Stimulated activated CD4-positive, alpha-beta T cell treated with anti-CD3 and anti-CD28 coated beads, TNF-alpha, amount 100 ng/mL, for 48 hours (primary cell): ENCODE data around the gene ADARB1.

Experiments used
- DNase-seq, 3 donors: peaks; one replicate each; pipeline ENCODE4 v3.0.0-alpha.2; 2020; ENCODE audit warnings: low read depth in 3 of 3

The ADARB1 gene

DNA sequence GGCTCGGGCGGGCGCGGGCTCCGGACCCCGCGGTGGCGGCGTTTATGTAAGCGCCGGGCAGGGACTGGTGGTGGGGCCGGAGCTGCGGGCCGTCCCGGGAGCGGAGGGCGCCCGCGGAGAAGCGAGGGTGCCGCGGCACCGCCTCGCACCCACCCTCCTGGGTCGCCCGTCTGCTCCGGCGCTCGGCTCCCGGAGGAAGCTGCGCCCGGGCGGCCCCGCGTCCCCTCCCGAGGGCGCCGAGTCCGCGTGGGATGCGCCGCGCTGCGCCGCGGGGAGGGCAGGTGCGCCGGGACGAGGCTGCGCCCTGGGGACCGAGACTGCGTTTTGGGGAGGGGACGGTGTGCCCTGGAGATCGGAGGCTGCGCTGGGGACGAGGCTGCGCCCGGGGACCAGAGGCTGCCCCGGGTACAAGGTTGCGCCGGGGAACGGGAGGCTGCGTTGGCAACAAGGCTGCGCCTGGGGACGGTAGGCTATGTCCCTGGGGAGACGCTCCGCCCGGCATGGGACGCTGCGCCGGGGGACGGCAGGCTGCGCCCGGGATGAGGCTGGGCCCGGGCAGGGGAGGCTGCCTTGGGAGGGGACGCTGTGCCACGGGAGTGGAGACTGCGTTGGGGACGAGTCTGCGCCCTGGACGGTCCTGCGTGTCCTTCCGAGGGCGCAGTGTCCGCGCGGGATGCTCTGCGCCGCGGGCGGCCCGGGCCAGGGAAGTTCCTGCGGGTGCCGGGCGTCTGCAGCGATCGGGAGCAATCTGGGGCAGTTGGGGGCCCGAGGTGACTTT, 627 bp downstream of the ADARB1 start:
- DNase-seq = peak in 1 of 3 donors; percentile 26

DNA sequence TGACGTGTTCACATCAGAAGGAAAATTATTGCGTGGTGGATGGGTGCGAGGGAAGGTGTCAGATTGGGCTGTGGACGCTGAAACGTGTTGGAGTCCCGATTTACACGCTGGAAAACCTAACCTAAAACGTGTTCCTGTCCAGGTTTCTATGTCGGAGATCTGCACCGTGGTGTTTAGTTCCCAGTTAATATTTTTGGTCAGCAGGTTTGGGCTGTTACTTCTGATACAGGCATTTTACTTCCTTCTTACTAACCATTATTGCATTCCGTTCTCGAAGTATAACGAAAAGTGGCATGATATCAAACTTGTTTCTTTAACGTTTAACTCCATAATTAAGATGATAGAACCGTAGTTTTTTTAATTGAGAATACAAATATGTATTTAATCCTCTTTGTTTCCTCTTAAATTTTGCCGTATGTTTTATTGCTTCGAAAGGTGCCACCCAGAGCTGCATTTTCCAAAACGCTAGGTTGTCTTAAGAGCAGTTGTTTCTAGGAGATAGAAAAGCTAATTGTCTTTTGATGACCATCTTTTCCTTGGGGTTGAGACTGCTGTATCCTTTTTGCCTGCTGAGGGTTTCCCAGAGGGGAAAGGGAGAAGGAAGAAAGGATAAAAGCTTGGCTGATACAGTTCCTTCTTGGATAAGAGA, 1.3 kb downstream of the ADARB1 start:
- no peak for DNase-seq

DNA sequence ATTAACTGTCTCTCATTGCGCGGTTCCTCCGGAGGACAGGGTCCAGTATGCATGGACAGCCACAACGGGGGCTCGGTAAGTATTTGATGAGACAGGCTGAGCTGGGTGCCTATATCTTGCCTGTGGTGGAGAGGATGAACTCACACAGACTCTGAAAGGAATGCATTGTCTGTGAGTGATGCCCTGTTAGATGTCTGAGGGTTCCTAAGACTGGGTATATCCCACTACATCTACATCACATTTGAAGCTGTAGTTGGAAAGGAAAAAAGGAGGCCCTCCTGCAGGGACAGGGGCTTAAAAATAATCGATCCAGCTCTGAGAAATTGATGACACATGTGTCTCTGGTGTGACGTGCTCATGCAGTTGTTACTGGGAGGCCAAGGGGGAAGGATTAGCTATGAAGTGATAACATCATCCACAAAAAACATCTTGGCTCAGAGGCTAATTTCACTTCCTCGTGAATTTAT, 1.9 kb downstream of the ADARB1 start:
- no peak for DNase-seq

DNA sequence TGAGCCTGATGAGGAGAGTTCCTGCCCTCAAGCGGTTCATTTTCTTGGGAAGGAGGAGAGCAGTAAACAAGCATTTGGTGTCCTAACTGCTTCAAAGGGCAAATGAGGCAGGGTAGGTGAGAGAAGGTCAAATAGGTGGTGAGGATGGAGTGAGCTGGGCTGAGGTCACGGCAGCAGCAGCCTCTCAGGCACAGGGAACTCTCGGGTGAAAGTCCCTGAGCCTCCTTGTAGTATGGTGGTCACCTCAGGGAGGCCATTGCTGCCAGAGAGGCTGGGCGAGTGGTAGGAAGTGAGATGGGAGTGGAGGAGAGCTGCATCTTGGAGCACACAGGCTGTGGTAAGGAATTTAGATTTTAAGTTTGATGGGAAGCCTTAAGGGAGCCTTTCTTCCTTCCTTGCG, 4.0 kb downstream of the ADARB1 start:
- no peak for DNase-seq

DNA sequence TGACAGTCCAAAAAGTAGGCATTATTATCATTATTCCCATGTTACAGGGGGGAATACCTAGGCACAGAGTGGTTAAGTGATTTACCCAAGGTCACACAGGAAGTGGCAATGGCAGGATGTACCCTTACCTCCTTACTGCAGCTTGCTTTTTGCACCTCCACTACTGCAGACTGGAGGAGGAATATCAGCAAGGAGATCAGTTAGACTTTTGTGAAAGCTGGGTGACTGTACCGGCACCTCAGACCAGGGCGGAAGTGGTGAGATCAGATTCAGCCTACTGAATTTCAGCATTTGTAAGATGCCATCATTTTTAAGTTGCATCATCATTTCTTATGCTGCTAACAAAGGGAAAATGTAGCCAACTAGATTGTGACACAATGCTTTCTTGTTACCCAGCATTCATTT, 4.5 kb downstream of the ADARB1 start:
- DNase-seq = peak; percentile 52 to 73 (median 52)

DNA sequence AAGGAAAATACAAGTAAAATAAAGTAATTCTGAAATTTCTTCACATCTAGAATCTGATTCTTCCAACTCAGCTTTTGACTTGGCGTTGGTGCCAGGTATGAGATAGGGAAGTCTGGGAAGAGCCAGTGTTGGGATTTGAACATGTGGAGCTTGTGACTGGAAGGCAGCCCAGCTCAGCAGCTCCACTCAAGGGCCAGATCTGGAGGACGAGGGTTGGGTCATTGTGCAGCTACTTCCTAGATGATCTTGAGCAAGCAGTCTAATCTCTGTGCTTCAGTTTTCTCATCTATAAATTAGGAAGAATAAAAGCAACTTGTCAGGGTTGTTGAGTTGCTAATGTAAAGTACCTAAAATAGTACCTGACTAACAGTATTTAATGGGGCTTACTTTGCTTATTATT, 5.0 kb downstream of the ADARB1 start:
- DNase-seq = no peak

DNA sequence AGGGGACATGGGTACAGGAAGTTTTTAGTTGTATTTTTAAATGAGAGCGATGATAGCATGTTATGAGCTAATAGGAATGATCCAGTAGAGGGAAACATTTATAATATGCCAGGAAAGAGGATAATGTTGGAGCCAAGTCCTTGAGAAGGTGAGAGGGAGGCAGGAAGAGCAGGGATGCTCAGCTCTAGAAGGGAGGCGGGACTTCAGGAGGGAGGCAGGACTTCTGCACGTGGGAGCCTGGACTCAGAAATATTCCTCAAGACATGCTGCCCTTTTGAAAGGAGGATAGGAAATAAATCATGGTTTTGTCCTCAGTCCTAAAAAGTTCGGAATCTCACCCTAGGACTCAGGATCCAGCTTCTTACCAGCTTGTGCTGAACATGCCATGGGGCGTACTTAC, 5.9 kb downstream of the ADARB1 start:
- DNase-seq = no peak

DNA sequence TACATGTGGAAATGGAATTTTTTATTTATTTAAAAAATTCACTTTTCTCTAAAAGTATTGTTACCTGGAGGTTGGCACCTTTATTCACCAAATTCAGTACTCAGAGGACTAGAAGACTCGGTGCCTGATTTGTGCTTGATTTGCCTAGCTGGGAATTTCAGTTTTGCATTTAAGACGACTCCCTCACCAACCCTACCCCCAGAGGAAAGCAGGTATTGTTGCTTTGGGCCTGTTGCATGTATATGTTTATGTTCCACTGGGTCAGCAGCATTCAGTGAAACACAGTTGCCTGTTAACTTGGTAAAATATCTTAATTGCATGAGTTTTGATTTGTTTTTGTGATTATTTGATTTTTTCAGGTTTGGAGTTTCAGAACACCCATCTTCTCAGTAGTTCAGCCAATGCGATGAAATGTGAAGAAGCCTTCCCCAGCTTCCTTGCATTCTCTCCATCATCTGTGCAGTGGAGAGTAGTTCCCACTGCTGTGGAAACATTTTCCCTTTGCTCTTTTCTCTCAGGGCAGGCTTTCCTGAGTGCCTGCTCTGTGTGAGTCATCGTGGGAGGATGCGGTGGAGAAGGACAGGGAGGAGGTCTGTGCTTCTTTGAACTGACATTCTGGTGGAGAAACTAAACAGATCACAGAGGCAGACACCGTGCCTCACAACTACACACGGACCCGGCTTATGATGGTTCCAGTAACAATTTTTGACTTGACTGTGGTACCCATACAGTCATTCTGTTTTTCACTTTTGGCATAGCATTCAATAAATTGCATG, 6.4 kb downstream of the ADARB1 start:
- DNase-seq = peak in 1 of 3 donors; percentile 38

DNA sequence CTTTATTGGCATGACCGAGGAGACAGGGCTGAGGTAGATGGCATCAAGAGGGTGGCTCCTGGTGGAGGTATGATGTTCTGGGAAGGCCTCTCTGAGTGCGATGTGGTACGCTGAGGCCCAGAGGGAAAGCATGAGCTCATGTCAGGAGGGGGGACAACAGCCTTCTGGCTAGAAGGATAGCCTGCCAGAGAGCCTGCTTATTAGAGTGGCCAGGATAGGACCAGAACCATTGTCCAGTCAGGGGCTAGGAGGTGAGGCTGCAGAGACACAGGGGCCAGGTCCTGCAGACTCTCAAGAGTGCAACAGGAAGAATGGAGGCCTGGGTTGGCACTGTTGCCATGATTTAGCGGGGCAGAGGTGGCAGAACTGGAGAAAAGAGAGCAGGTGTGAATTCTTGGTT, 7.3 kb downstream of the ADARB1 start:
- no peak for DNase-seq

DNA sequence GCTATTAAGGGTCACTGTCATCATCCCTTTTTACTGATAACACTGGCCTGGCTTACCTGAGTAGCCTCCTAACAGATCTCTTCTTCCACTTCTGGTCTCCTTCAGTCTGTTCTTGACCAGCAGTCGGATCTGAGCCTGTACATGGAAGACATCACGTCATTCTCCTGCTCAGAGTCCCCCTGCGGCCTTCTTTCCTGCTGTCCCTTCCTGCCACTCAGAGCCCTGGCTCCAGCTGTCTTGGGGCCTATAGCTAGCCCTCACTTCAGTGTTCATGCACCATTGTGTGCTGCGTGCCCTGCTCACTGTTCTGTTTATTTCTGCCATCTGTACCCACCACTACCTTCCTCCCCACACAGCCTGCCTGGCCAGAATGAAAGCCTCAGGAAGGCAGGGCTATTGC, 8.4 kb downstream of the ADARB1 start:
- no peak for DNase-seq

DNA sequence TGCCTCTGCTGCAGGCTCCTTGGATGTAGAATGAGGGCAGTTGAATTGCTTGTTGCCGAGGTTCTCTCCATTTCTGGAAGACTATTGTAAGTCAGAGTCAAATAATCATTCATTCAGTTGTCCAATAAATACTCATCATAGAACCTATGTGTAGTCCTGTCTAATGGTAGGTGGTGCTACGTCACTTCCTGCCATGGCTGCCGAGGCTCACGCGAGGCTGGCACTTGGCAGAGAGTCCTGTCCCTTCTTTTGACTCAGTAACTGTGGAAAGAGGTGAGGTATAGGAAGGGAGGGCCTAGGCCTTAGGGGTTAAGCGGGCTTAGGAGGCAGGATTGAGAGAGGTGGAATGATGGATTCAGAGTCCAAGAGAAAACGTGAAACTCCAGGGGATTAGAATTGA, 9.7 kb downstream of the ADARB1 start:
- DNase-seq = no peak

DNA sequence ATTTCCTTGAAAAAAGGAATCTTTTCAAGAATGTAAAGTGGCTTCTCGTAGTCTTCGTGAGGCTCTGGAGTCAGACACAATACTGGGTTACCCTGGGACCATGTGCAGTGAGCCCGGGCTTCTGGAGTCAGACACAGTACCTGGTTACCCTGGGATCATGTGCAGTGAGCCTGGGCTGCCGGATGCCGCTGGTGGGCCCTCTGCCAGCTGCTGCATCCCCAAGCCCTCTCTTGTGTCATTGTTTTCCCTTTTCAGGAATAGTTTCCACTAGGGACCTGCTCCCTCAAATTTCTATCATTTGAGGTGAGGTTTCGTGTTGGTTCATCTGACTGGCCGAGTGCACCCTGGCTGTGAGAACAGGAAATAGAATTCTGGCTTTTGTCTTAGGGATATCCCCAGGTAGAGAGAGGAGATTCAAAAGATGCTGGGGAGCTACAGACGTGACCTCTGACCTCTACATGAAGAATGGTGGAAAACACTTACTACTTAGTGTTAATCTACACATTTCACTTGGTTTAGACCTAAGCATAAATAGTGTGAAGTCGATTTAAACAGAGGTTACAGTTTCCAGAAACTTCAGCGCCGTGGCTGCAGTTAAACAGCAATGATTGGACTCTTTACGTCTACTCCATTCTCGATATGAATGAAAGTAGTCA, 10.6 kb downstream of the ADARB1 start:
- no peak for DNase-seq

DNA sequence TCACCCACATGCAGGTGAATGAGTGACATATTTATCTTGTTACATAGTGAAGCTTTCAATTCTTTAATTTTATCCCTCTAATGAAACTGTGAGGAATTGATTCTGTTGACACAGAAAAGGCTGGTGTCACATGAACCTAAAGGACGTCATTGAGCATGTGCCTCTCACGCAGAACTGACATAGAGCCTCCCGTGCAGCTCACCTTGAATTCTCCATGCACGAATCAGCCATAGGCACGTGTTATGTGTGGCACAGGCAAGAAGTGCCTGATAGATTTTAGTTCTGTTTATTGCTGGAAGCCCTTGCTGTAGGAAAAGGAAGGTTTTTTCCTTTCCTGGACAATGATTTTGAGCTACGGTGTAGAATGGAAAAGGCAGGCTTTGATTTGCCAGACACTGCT, 11.3 kb downstream of the ADARB1 start:
- DNase-seq = no peak

DNA sequence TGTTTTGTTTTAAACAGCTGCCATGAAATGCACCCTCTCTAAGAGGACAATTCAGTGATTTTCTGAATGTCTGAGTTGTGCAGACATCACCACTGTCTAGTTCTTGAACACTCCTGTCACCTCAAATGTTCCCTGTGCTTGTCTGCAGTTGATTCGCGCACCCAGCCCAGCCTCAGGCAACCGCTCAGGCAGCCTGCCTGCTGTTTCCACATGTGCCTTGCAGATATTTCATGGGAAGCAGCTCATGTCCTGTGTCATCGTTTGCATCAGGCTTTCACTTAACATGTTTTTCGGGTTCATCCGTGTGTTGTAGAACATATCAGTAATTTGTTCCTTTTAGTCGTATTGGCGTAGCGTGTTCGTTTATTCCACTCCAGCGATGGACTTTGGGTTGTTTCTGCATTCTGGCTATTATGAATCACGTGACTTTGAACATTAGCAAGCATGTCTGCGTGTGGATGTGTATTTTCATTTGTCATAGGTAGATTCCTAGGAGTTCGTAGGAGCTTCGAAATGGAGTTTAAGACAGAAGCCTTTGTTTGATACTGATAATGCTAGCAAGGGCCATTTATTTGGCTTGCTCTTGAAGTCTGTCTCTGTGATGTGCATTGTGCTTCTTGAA, 12.1 kb downstream of the ADARB1 start:
- DNase-seq = no peak

DNA sequence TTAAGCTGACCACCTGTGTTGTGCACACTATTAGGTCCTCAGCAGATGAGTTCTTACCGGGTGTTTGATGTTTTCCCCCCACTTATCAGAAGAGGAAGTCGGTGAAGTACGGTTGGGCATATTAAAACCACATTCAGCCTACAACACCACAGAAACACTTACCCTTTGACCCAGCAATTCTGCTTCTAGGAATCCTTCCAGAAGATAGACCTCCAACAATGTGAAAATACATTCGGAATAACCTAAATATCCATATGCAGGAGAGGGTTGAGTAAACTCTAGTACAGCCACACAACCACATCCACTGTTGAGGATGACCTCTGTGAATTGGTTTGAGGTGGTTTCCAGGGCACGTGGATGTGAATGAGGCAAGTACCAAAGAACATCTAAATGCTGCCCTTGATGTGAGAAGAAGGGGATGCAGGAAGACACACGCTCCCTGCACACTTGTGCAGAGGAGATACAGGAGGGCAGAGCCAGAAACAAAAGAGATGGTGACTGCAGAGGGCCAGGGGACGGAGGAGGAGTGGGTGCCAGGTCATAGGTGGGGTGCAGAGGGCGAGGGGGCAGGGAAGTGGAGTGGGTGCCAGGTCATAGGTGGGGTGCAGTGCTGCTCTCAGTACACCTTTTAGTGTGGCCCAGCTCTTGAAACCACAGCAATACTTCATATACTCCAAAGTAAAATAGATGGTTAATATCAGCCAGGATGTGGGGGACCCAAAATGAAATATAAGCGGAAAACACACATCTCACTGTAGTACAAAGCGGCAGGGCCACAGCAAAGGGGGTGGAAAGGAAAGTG, 12.8 kb downstream of the ADARB1 start:
- DNase-seq = no peak

DNA sequence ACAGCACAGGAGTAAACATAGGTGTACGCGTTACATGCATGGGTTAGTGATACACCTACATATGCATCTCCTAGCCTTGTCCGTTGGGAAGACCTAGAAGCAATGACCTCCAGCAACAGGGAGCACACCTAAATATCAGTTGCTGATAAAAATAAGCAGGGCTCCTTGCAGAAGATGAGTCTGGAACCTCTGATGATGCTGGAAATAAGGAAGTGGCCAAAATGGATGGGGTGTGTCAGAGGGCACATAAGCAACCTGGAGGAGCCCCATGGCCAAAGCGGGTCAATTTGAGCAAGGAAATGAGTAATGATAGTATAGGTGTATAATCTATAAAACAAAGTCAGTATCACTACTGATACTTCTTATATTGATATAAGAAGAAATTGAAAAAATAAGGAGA, 13.7 kb downstream of the ADARB1 start:
- DNase-seq = no peak

DNA sequence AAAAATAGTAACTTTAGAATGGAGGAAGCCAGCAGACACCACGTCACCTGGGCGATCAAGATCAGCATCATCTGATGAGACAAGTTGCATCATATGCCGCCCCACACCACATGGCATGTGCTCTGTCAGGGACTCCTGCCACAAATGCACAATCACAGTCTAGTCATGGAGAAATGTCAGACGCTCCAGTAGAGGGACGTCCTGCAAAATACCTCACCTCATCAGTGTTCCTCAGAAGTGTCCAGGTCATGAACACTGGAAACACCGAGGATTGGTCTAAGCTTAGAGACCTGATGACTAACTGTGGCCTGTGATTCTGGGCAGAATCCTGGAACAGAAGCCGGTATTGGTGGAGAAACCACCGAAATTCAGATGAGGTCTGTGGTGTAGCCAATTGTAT, 14.3 kb downstream of the ADARB1 start:
- DNase-seq = no peak

DNA sequence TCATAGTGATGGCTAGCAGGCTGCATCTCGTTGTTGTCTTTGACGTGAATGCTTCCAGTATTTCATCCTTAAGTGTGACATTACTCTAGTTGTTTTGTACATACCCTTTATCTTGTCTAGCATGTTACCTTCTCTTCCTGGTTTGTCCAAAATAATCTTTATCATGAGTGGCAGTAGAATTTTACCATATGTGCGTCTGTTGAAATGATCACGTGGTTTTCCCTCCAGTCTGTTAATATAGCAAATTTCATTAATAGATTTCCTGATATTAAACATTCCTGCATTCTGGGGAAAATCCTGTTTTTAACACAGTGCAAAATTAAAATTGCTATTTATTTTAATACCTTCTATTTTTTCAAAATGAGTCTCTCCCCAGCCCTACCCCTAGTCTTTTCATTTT, 15.6 kb downstream of the ADARB1 start:
- no peak for DNase-seq

DNA sequence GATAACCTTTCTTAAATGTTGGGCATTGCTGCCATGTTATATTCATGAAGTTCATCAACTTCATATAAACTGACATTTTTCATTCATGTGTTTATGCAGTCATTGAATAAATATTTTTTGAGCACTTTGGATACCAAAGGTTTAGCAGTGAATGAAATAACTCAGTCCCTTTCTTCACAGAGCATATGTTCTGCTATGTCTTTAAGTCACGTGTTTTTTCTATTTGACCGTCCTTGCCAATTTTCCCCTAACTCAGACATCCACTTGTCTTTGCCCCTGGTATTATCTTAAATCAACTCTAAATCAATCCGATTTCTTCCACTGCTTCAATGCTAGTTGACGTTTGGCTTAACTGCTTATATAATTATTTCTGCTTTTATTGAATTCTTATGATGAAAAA, 16.6 kb downstream of the ADARB1 start:
- no peak for DNase-seq

DNA sequence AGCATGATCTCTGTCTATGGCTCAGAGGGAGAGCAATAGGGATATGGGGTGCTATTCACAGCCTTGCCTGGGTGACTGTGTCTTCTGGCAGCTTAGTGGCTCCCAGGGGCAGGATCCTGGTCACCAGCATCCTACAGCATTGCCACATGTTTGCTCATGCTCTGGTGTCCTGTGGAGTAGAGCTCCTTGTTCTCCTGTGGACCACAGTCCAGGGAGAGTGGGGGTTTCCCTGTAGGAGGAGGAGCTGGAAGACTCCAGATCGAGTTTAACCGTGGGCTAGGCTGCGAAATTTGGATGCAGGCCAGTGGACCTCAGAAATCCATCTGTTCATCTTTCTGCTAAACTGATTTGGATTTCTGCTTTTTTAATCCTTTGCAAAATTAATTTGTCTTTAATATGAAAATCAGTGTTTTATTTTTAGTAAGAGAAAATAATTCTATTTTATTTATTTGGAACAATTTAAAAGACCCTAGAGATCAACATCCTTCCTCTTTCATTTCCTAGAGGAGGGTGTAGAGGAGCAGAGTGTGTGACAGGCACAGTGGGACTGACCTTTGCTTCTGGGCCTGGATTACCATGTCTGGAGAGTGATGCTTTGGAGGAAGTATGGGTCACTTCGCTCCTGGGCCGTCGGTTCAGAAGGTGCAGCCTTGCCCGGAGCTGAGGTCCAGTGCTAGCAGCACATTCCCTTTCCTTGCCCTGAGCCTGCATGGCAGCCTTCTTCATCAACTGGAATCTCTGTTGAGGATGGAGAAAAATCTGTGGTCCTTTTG, 17.4 kb downstream of the ADARB1 start:
- no peak for DNase-seq
